Dermis blood vessel endothelial cell (primary cell): ENCODE results near the gene FBXO33. TPM values are rescaled to one million over a fixed set of nuclear protein-coding genes. Genes with fewer than 3 reads are reported as not detected.
"Not testable (repeated sequence)": the region's sequence is repeated elsewhere in the genome, so short reads cannot be mapped to it uniquely, and the experiment has no call there.

ENCODE experiments used
- DNase-seq: peaks from one replicate; pipeline ENCODE4 v3.0.0; 2010
- total RNA-seq: library from RNA; depleted of rRNA; stranded (reverse); fragments of >200 nt; gene quantifications from 2 replicates; pipeline ENCODE4 v1.2.3, GENCODE V29; 2014

The FBXO33 gene
- total RNA-seq, 1 donor from 2014 or later: 21.4 TPM

GRCh38 chr14:39369029-39369428, 63.2 kb downstream of the FBXO33 start:
- no peak for DNase-seq

GRCh38 chr14:39368261-39368959, 63.8 kb downstream of the FBXO33 start:
- DNase-seq: peak; percentile 82

- DNase-seq: no peak
Observed at GRCh38 chr14:39367387-39367751, 64.9 kb downstream of the FBXO33 start.

- DNase-seq: no peak
Observed at GRCh38 chr14:39366460-39367386, 65.5 kb downstream of the FBXO33 start.

- no peak for DNase-seq
Observed at GRCh38 chr14:39365354-39365753, 66.9 kb downstream of the FBXO33 start.

- no peak for DNase-seq
Observed at GRCh38 chr14:39364509-39364908, 67.7 kb downstream of the FBXO33 start.

GRCh38 chr14:39361556-39361955, 70.7 kb downstream of the FBXO33 start:
- DNase-seq: not testable (repeated sequence)

GRCh38 chr14:39360316-39360715, 71.9 kb downstream of the FBXO33 start:
- DNase-seq: no peak

- not testable (repeated sequence) for DNase-seq
Observed at GRCh38 chr14:39359069-39359468, 73.2 kb downstream of the FBXO33 start.

GRCh38 chr14:39351708-39352107, 80.5 kb downstream of the FBXO33 start:
- DNase-seq: no peak

GRCh38 chr14:39350866-39351265, 81.4 kb downstream of the FBXO33 start:
- no peak for DNase-seq

Other genes starting within 250 kb of the FBXO33 start
- gene MIA2, start 198.5 kb downstream of the FBXO33 start, total RNA-seq: 21.2 and 24.7 TPM in 2 replicates